Mesenchymal stem cell (in vitro differentiated cells and primary cell): Measurements from ENCODE around the gene ZSWIM4.

Experiments
- DNase-seq: peaks from one replicate; pipeline ENCODE4 v3.0.0-alpha.2; 2013
- H2AFZ ChIP-seq: one replicate; pipeline ENCODE4 v1.6.1; 2013; ENCODE audit warnings: low read depth, mild to moderate bottlenecking, control low read depth, inconsistent platforms, low read length, moderate library complexity
- H2AK5ac ChIP-seq: 2 replicates; pipeline ENCODE4 v1.6.1; 2013; ENCODE audit warnings: low read length, moderate library complexity, mild to moderate bottlenecking, inconsistent platforms; ENCODE audit not compliant: severe bottlenecking
- H2BK120ac ChIP-seq: one replicate; pipeline ENCODE4 v1.6.1; 2013; ENCODE audit warnings: low read depth, mild to moderate bottlenecking, inconsistent platforms, low read length, moderate library complexity
- H2BK12ac ChIP-seq, 2 experiments: one replicate each; pipeline ENCODE4 v1.6.1; 2013; ENCODE audit warnings: inconsistent platforms in 2 of 2, low read length in 2 of 2, mild to moderate bottlenecking in 2 of 2, moderate library complexity in 2 of 2, control low read depth in 1 of 2
- H2BK15ac ChIP-seq: one replicate; pipeline ENCODE4 v1.6.1; 2013; ENCODE audit warnings: mild to moderate bottlenecking, low read depth, inconsistent platforms; ENCODE audit not compliant: poor library complexity, severe bottlenecking
- H2BK5ac ChIP-seq: 2 replicates; pipeline ENCODE4 v1.6.1; 2013; ENCODE audit warnings: low read depth, mild to moderate bottlenecking, low read length, control low read depth, inconsistent platforms; ENCODE audit not compliant: poor library complexity, severe bottlenecking
- H3K14ac ChIP-seq, 2 experiments: one replicate each; pipeline ENCODE4 v1.6.1; 2013; ENCODE audit warnings: inconsistent platforms in 2 of 2, low read length in 2 of 2, control low read depth in 1 of 2, mild to moderate bottlenecking in 1 of 2, moderate library complexity in 1 of 2
- H3K18ac ChIP-seq, 2 experiments: one replicate each; pipeline ENCODE4 v1.6.1; 2013; ENCODE audit warnings: inconsistent platforms in 2 of 2, low read length in 2 of 2, control low read depth in 1 of 2, low read depth in 1 of 2, mild to moderate bottlenecking in 1 of 2
- H3K23ac ChIP-seq, 2 experiments: one replicate each; pipeline ENCODE4 v1.6.1; 2013; ENCODE audit warnings: inconsistent platforms in 2 of 2, low read length in 2 of 2, mild to moderate bottlenecking in 2 of 2, moderate library complexity in 2 of 2, control low read depth in 1 of 2
- H3K27ac ChIP-seq: 2 replicates; pipeline ENCODE4 v1.5.1; 2013; ENCODE audit warnings: mild to moderate bottlenecking, moderate library complexity, low read length, control low read depth, inconsistent platforms; ENCODE audit not compliant: poor library complexity, severe bottlenecking
- H3K27me3 ChIP-seq, 2 experiments: 2 replicates each; pipeline versions ENCODE4 v1.6.1 to v1.7.0; 2013; ENCODE audit warnings: low read length in 2 of 2, mild to moderate bottlenecking in 2 of 2, moderate library complexity in 2 of 2, control low read depth in 1 of 2, inconsistent platforms in 1 of 2; ENCODE audit not compliant: control insufficient read depth in 1 of 2, insufficient read depth in 1 of 2
- H3K36me3 ChIP-seq, 2 experiments: 2 replicates each; pipeline versions ENCODE4 v1.6.1 to v1.7.0; 2013; ENCODE audit warnings: low read length in 2 of 2, control low read depth in 1 of 2, inconsistent platforms in 1 of 2, low read depth in 1 of 2, mild to moderate bottlenecking in 1 of 2; ENCODE audit not compliant: insufficient read depth in 2 of 2, control insufficient read depth in 1 of 2
- H3K4ac ChIP-seq, 2 experiments: one replicate each; pipeline ENCODE4 v1.6.1; 2013; ENCODE audit warnings: inconsistent platforms in 2 of 2, low read length in 2 of 2, mild to moderate bottlenecking in 2 of 2, moderate library complexity in 2 of 2, control low read depth in 1 of 2, low read depth in 1 of 2
- H3K4me1 ChIP-seq: 2 replicates; pipeline ENCODE4 v1.6.1; 2013; ENCODE audit warnings: low read depth, low read length, control low read depth; ENCODE audit not compliant: control insufficient read depth, insufficient read depth
- H3K4me2 ChIP-seq: 2 replicates; pipeline ENCODE4 v1.6.1; 2013; ENCODE audit warnings: low read length, mild to moderate bottlenecking, inconsistent platforms; ENCODE audit not compliant: poor library complexity, severe bottlenecking
- H3K4me3 ChIP-seq, 2 experiments: 2 replicates each; pipeline versions ENCODE4 v1.5.1 to v1.7.0; 2013; ENCODE audit warnings: low read length in 2 of 2, mild to moderate bottlenecking in 2 of 2, control low read depth in 1 of 2, low read depth in 1 of 2; ENCODE audit not compliant: insufficient read depth in 1 of 2
- H3K79me1 ChIP-seq: replicated peaks from 2 replicates; pipeline ENCODE4 v1.6.1; 2013; ENCODE audit warnings: mild to moderate bottlenecking, control low read depth, low read length, inconsistent platforms; ENCODE audit not compliant: poor library complexity, severe bottlenecking
- H3K9ac ChIP-seq: 2 replicates; pipeline ENCODE4 v1.7.0; 2013; ENCODE audit warnings: mild to moderate bottlenecking, low read length, moderate library complexity
- H3K9me3 ChIP-seq: 2 replicates; pipeline ENCODE4 v1.7.0; 2013; ENCODE audit warnings: mild to moderate bottlenecking, low read length; ENCODE audit not compliant: control insufficient read depth
- H4K8ac ChIP-seq: one replicate; pipeline ENCODE4 v1.6.1; 2013; ENCODE audit warnings: inconsistent platforms, mild to moderate bottlenecking, low read length, moderate library complexity
- H4K91ac ChIP-seq: one replicate; pipeline ENCODE4 v1.6.1; 2013; ENCODE audit warnings: mild to moderate bottlenecking, low read length, inconsistent platforms
- WGBS: methylation state at CpG from one replicate; pipeline ENCODE4 v1.1.7; 2013; ENCODE audit warnings: mixed read lengths; 5-methylcytosine and 5-hydroxymethylcytosine counted together

The ZSWIM4 gene

GRCh38 chr19:13819238-13819637, 24.0 kb downstream of the ZSWIM4 start:
- H3K79me1 ChIP-seq: peaks cover 7% of the 10 kb centered on the region
- 95% methylated on average over 10 of the region's 11 CpGs for WGBS
- no peak overlapping the region for H3K27ac ChIP-seq
- no peak overlapping the region for H3K23ac ChIP-seq
- H3K4me1 ChIP-seq: peaks cover 5% of the 10 kb centered on the region
- no peaks in the 10 kb centered on the region for H3K27me3 ChIP-seq
- DNase-seq: peak; percentile 40
- H3K36me3 ChIP-seq: peaks cover 51 to 58% of the 10 kb centered on the region in 2 experiments
- H2AFZ ChIP-seq: no peak overlapping the region
- no peak overlapping the region for H3K18ac ChIP-seq
- no peaks in the 10 kb centered on the region for H3K9me3 ChIP-seq
- no peak overlapping the region for H3K9ac ChIP-seq
- no peak overlapping the region for H2AK5ac ChIP-seq
- no peak overlapping the region for H2BK12ac ChIP-seq
- H3K14ac ChIP-seq: no peak overlapping the region
- H2BK5ac ChIP-seq: no peak overlapping the region
- H2BK120ac ChIP-seq: no peak overlapping the region
- no peak overlapping the region for H3K4ac ChIP-seq
- H4K91ac ChIP-seq: no peak overlapping the region
- no peak overlapping the region for H2BK15ac ChIP-seq
- H3K4me3 ChIP-seq: no peak overlapping the region
- no peak overlapping the region for H3K4me2 ChIP-seq
- H4K8ac ChIP-seq: no peak overlapping the region

GRCh38 chr19:13821292-13821691, 26.0 kb downstream of the ZSWIM4 start:
- WGBS: 100% methylated on average over 2 of the region's 2 CpGs
- H3K4me2 ChIP-seq: no peak overlapping the region
- no peak overlapping the region for H3K4me3 ChIP-seq

GRCh38 chr19:13823256-13823655, 28.0 kb downstream of the ZSWIM4 start:
- H3K4me1 ChIP-seq: peaks cover 10% of the 10 kb centered on the region
- no peak overlapping the region for H4K91ac ChIP-seq
- H2BK5ac ChIP-seq: no peak overlapping the region
- no peak overlapping the region for H2BK15ac ChIP-seq
- no peaks in the 10 kb centered on the region for H3K9me3 ChIP-seq
- no peaks in the 10 kb centered on the region for H3K27me3 ChIP-seq
- no peak overlapping the region for H3K4ac ChIP-seq
- no peak overlapping the region for H3K4me2 ChIP-seq
- no peak overlapping the region for H3K23ac ChIP-seq
- H3K18ac ChIP-seq: no peak overlapping the region
- no peak overlapping the region for H2BK120ac ChIP-seq
- 97% methylated on average over 8 of the region's 8 CpGs for WGBS
- no peak overlapping the region for H2AFZ ChIP-seq
- H4K8ac ChIP-seq: no peak overlapping the region
- H2AK5ac ChIP-seq: no peak overlapping the region
- H3K36me3 ChIP-seq: peaks cover 50 to 56% of the 10 kb centered on the region in 2 experiments
- DNase-seq: peak; percentile 54
- H3K14ac ChIP-seq: no peak overlapping the region
- H3K9ac ChIP-seq: no peak overlapping the region
- H2BK12ac ChIP-seq: no peak overlapping the region
- H3K27ac ChIP-seq: no peak overlapping the region
- H3K79me1 ChIP-seq: peaks cover 14% of the 10 kb centered on the region
- no peak overlapping the region for H3K4me3 ChIP-seq

More at GRCh38 chr19:13821292-13821691, 26.0 kb downstream of the ZSWIM4 start:
- Histone ChIP-seq H3K9ac (no peak overlapping the region), H2BK12ac (no peak overlapping the region), H3K14ac (no peak overlapping the region), H3K9me3 (no peaks in the 10 kb centered on the region), H2AK5ac (no peak overlapping the region), H2BK120ac (no peak overlapping the region), H3K4me1 (peaks cover 8% of the 10 kb centered on the region), H4K91ac (no peak overlapping the region), H3K27me3 (no peaks in the 10 kb centered on the region), H3K23ac (no peak overlapping the region), H2AFZ (no peak overlapping the region), H3K79me1 (peaks cover 10% of the 10 kb centered on the region), H3K18ac (no peak overlapping the region), H2BK15ac (no peak overlapping the region), H2BK5ac (no peak overlapping the region), H4K8ac (no peak overlapping the region), H3K36me3 (peaks cover 52 to 60% of the 10 kb centered on the region in 2 experiments), H3K27ac (no peak overlapping the region), H3K4ac (no peak overlapping the region)
- peak; percentile 49 for DNase-seq

DNA sequence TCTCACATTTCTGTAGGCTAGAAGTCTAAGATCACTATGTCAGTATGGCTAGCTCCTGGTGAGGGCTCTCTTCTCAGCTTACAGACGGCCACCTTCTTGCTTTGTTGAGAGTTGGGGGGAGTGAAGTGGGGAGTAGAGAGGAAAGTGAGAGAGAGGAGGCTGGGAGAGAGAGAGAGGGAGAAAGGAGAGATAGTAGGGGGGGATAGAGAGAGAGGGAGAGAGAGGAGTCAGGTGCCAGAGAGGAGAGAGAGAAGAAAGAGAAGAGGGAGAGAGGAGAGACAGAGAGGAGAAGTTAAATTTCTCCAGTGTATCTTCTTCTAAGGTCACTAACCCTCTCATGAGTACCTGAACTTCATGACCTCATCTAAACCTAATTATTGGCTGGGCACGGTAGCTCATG, 28.7 kb downstream of the ZSWIM4 start:
- Histone ChIP-seq H2BK120ac (no peak overlapping the region), H3K23ac (no peak overlapping the region), H2AK5ac (no peak overlapping the region), H3K27me3 (no peaks in the 10 kb centered on the region), H3K36me3 (peaks cover 55 to 58% of the 10 kb centered on the region in 2 experiments), H3K9me3 (no peaks in the 10 kb centered on the region), H2AFZ (no peak overlapping the region), H3K4me1 (peaks cover 12% of the 10 kb centered on the region), H3K79me1 (peaks cover 14% of the 10 kb centered on the region), H3K4me2 (no peak overlapping the region), H3K4me3 (no peak overlapping the region), H3K4ac (no peak overlapping the region), H2BK15ac (no peak overlapping the region), H3K27ac (no peak overlapping the region), H3K9ac (no peak overlapping the region), H2BK5ac (no peak overlapping the region), H3K14ac (no peak overlapping the region), H4K91ac (no peak overlapping the region), H3K18ac (no peak overlapping the region), H4K8ac (no peak overlapping the region), H2BK12ac (no peak overlapping the region)
- peak; percentile 34 for DNase-seq
- 87% methylated on average over 2 of the region's 2 CpGs for WGBS
